ENCODE data around the gene MAPK7.

Gene MAPK7

DNA sequence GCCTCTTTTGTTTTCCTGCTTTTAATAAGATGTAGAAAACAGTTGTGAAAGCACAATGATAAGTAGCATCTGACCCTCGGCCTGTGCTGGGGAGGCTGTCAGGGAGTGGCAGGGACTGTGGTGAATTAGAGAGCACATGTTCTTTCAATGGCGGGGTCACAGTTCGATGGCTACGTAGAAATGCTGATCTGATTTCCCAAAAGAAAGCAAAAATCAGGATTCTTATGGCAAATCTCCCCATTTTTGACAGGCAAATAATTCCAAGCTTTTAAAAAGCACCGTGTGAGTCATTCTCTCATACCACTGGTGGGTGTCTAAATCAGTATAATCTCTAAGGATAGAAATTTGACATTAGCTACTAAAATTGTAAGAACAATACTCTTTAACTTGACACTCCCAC is 4.2 kb upstream of the MAPK7 start:
- TF ChIP-seq, protein P1, sequence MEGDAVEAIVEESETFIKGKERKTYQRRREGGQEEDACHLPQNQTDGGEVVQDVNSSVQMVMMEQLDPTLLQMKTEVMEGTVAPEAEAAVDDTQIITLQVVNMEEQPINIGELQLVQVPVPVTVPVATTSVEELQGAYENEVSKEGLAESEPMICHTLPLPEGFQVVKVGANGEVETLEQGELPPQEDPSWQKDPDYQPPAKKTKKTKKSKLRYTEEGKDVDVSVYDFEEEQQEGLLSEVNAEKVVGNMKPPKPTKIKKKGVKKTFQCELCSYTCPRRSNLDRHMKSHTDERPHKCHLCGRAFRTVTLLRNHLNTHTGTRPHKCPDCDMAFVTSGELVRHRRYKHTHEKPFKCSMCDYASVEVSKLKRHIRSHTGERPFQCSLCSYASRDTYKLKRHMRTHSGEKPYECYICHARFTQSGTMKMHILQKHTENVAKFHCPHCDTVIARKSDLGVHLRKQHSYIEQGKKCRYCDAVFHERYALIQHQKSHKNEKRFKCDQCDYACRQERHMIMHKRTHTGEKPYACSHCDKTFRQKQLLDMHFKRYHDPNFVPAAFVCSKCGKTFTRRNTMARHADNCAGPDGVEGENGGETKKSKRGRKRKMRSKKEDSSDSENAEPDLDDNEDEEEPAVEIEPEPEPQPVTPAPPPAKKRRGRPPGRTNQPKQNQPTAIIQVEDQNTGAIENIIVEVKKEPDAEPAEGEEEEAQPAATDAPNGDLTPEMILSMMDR (IDR thresholded peaks at IDR 0.05), result no peak
- no peaks in the 10 kb centered on the region for H3K9me3 ChIP-seq
- H3K36me3 ChIP-seq, result no peaks in the 10 kb centered on the region
- H3K27ac ChIP-seq, result no peak overlapping the region
- peaks cover 23 to 28% of the 10 kb centered on the region in 2 experiments for H3K4me1 ChIP-seq (ENCODE audit: control insufficient read depth in 1 of 2, insufficient read depth in 1 of 2, low read depth in 1 of 2, low read length in 1 of 2)
- peaks cover 22% of the 10 kb centered on the region for H3K27me3 ChIP-seq
- H3K4me3 ChIP-seq (ENCODE audit: low read depth in 1 of 2, low read length in 1 of 2), result no peak overlapping the region

DNA sequence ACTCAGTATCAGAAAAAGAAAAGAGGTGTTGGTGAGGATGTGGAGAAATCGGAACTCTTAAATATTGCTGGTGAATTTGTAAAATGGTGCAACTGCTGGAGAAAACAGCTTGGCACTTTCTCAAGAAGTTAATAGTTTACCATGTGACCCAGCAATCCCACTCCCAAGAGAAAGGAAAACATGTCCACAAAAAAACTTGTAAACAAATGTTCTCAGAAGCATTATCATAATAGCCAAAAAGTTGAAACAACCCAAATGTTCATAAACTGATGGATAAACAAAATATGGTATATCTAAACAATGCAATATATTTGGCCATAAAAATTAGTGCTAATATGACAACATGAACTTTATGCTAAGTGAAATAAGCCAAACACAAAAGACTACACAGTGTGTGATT is 2.6 kb upstream of the MAPK7 start:
- Histone ChIP-seq H3K36me3 (peaks cover 15% of the 10 kb centered on the region), H3K4me3 (ENCODE audit: low read depth in 1 of 2, low read length in 1 of 2) (no peak overlapping the region), H3K27me3 (peaks cover 14% of the 10 kb centered on the region), H3K27ac (no peak overlapping the region), H3K9me3 (no peaks in the 10 kb centered on the region), H3K4me1 (ENCODE audit: control insufficient read depth in 1 of 2, insufficient read depth in 1 of 2, low read depth in 1 of 2, low read length in 1 of 2) (peaks cover 23% of the 10 kb centered on the region in 2 experiments)
- TF ChIP-seq, protein P1 (IDR thresholded peaks at IDR 0.05), result no peak

DNA sequence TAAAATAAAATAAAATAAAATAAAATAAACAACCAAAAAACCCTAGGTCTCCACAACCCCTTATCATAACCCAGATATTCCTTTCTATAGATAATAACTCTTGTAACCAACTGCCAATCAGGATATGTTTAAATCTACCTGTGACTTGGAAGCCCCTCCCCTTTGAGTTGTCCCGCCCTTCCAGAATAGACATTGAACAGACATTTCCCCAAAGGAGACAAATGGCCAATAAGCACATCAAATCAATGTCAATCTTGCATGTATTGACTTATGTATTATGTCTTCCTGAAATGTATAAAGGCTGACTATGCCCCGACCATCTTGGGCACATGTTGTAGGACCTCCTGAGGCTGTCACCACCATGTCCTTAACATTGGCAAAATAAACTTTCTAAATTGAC is 1.5 kb upstream of the MAPK7 start:
- H3K36me3 ChIP-seq, result peaks cover 25% of the 10 kb centered on the region
- H3K4me1 ChIP-seq (ENCODE audit: control insufficient read depth in 1 of 2, insufficient read depth in 1 of 2, low read depth in 1 of 2, low read length in 1 of 2), result peaks cover 22% of the 10 kb centered on the region in 2 experiments
- H3K4me3 ChIP-seq (ENCODE audit: low read depth in 1 of 2, low read length in 1 of 2), result peak overlapping the region; percentile 79 to 90
- H3K27me3 ChIP-seq, result peaks cover 8% of the 10 kb centered on the region
- no peaks in the 10 kb centered on the region for H3K9me3 ChIP-seq
- TF ChIP-seq, protein P1 (IDR thresholded peaks at IDR 0.05), result no peak
- peak overlapping the region; percentile 93 for H3K27ac ChIP-seq

DNA sequence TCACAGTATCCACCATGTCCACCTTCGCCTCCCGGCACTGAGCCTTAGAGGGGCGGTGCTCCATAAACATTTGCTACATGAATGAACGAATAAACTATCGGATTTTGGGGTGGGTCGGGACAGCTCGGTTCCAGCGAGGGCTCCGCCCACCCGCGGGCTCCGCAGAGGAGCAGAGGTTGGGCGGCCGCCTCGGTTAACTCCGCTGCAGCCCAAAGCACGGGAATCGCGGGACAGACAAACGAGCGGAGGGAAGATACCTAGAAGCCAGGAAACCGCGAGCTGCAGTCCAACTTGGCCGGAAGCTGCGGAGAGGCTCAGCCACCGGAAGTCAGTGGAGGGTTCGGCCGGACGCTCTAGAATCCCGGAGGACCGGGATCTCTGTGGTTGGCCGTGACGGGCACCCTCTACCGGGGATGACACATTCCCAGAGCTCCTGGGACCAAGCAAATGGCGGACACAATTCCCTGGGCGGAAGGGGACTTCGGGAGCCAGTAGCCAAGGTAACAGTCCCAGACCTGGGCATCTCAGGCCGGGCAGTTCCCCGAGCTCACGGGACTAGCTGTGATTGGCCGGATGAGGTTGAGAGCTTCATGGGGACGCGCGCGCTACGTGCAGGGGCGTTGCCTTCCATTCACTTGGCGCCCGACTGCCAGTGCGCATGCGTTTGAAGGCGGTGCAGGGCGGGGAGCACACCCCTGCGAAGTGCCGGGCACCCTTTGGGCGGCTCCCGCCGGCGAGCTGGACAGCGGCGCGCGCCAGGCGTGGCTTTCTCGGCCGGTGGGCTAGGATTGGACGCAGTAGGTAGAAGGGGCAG is 489 bp upstream of the MAPK7 start:
- TF ChIP-seq, protein P1 (IDR thresholded peaks at IDR 0.05), result peak; percentile 63
- H3K9me3 ChIP-seq, result no peaks in the 10 kb centered on the region
- peak overlapping the region; percentile 79 to 90 for H3K4me3 ChIP-seq (ENCODE audit: low read depth in 1 of 2, low read length in 1 of 2)
- peaks cover 35% of the 10 kb centered on the region for H3K36me3 ChIP-seq
- H3K4me1 ChIP-seq (ENCODE audit: control insufficient read depth in 1 of 2, insufficient read depth in 1 of 2, low read depth in 1 of 2, low read length in 1 of 2), result peaks cover 22% of the 10 kb centered on the region in 2 experiments
- H3K27ac ChIP-seq, result peak overlapping the region; percentile 93
- no peaks in the 10 kb centered on the region for H3K27me3 ChIP-seq

DNA sequence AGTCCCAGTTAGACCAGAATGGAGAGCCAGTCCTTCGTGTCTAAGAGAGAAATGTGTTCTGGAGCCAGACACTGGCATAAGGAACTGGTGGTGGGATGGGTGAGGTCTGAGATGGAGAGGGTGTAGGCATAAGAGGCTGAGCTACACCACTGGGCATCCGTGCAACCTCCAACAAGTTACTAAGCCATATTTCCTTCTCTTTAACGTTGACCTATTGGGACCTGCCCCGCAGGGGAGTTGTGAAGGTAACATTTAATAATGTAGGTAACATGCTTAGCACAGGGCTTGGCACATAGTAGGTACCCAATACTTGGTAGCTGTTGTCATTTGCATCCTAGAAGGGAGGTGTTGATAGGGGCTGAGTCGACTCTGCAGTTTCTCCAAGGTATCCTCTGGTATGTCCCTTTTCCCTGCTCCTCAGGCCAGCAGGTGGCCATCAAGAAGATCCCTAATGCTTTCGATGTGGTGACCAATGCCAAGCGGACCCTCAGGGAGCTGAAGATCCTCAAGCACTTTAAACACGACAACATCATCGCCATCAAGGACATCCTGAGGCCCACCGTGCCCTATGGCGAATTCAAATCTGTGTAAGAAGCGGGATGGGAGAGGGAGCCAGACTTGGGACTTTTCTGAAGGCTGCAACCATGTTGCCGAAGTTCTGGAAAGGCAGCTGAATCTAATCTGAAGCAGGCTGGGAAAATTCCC is 1.2 kb downstream of the MAPK7 start:
- peak overlapping the region in 1 of 2 experiments; percentile 79 for H3K4me3 ChIP-seq (ENCODE audit: low read depth in 1 of 2, low read length in 1 of 2)
- peaks cover 22% of the 10 kb centered on the region in 2 experiments for H3K4me1 ChIP-seq (ENCODE audit: control insufficient read depth in 1 of 2, insufficient read depth in 1 of 2, low read depth in 1 of 2, low read length in 1 of 2)
- H3K36me3 ChIP-seq, result peaks cover 52% of the 10 kb centered on the region
- no peaks in the 10 kb centered on the region for H3K27me3 ChIP-seq
- TF ChIP-seq, protein P1 (IDR thresholded peaks at IDR 0.05), result no peak
- peak overlapping the region; percentile 93 for H3K27ac ChIP-seq
- H3K9me3 ChIP-seq, result no peaks in the 10 kb centered on the region
